Stimulated activated effector memory CD8-positive, alpha-beta T cell treated with anti-CD3 and anti-CD28 coated beads, Interleukin-12 subunit alpha, Interleukin-12 subunit beta, amount 100 ng/mL, for 72 hours (primary cell): Measurements from ENCODE around the gene TSHR.
"Not testable (repeated sequence)": the region's sequence is repeated elsewhere in the genome, so short reads cannot be mapped to it uniquely, and the experiment has no call there.

Source experiments
- ATAC-seq: fragments of 150-1000 bp; cut with Tn5 transposase; 2 replicates; pipeline ENCODE4 v1.10.0; 2021
- DNase-seq, 2 donors: peaks; one replicate each; pipeline ENCODE4 v3.0.0; 2021 to 2022; ENCODE audit warnings: low spot score in 2 of 2
- H3K27ac Mint-ChIP-seq: one replicate; pipeline ENCODE4 v1.8.0; 2022; ENCODE audit warnings: mild to moderate bottlenecking, mixed read lengths
- H3K36me3 Mint-ChIP-seq: one replicate; pipeline ENCODE4 v1.8.0; 2022; ENCODE audit warnings: mild to moderate bottlenecking, mixed read lengths
- H3K4me1 Mint-ChIP-seq: one replicate; pipeline ENCODE4 v1.8.0; 2022; ENCODE audit warnings: mixed read lengths
- H3K4me3 Mint-ChIP-seq: one replicate; pipeline ENCODE4 v1.8.0; 2022; ENCODE audit warnings: mild to moderate bottlenecking, mixed read lengths
- H3K9me3 Mint-ChIP-seq: one replicate; pipeline ENCODE4 v1.8.0; 2022; ENCODE audit warnings: mixed read lengths

Gene TSHR

DNA sequence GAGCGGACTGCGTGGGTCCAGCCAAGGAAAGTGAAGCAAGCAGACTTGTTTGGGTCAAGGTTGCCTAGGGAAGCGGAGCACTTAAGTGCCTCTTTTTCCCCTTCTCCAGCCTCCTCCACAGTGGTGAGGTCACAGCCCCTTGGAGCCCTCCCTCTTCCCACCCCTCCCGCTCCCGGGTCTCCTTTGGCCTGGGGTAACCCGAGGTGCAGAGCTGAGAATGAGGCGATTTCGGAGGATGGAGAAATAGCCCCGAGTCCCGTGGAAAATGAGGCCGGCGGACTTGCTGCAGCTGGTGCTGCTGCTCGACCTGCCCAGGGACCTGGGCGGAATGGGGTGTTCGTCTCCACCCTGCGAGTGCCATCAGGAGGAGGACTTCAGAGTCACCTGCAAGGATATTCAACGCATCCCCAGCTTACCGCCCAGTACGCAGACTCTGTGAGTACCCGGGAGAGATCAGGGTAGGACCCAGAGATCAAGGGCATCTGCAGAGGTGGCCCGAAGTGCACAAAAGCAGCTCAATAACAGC, at the start of gene TSHR:
Gene TSHR, plus strand, starts transcription at position 206 of the 526 bp plus-strand sequence. Its CDS starts 60 bp downstream, at position 266.
- Mint-ChIP-seq H3K4me1 (peaks cover 30% of the 10 kb centered on the region), H3K9me3 (no peaks in the 10 kb centered on the region), H3K27ac (peak within 1 kb of the TSS; percentile 89), H3K4me3 (peak within 1 kb of the TSS; percentile 90), H3K36me3 (peaks cover 6% of the 10 kb centered on the region)
- DNase-seq (peak in 1 of 2 donors; percentile 49), ATAC-seq (no peak)

DNA sequence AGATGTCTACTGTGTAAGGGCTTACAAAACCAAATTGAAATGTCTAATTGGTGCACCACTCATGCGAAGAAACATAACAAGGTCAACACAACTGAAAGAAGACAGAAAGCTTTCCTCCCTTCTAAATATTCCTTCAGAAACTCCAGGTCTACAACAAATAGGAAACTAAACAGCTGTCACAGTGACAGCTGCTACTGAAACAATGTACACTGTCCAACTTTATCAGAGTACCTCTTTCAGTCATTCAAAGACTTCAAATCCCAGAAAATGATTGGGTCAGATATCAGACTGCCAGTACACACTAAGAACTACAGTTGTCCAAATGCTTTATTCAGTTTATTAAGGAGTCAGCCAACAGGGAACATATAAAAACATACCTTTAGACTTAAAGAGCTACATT, 49.1 kb upstream of the TSHR start:
- H3K27ac Mint-ChIP-seq: no peak overlapping the region
- H3K4me3 Mint-ChIP-seq: no peak overlapping the region
- ATAC-seq (no peak), DNase-seq (no peak)
- H3K4me1 Mint-ChIP-seq: peaks cover 15% of the 10 kb centered on the region
- peaks cover 9% of the 10 kb centered on the region for H3K36me3 Mint-ChIP-seq
- H3K9me3 Mint-ChIP-seq: no peaks in the 10 kb centered on the region

DNA sequence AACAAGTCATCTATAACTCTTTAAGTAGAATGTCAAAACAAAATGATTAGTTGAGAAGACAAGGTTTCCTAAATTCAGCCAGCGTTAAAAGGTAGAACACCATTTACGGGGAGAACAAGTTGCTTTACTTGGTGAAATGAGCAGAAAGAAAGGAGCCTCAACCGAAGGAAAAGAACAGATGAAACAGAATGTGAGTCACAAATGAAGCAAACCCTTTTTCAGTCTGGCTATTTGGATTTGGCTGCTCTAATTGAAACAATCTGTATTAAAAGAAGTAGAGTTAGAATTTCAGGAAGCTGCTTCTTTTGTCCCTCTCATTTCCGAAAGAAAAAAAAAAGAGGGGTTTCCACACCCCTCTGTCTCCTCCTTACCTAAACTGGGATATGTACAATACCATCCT, 48.5 kb upstream of the TSHR start:
- peaks cover 9% of the 10 kb centered on the region for H3K4me1 Mint-ChIP-seq
- H3K4me3 Mint-ChIP-seq: no peak overlapping the region
- ATAC-seq (no peak), DNase-seq (no peak)
- no peaks in the 10 kb centered on the region for H3K9me3 Mint-ChIP-seq
- H3K36me3 Mint-ChIP-seq: peaks cover 9% of the 10 kb centered on the region
- no peak overlapping the region for H3K27ac Mint-ChIP-seq

DNA sequence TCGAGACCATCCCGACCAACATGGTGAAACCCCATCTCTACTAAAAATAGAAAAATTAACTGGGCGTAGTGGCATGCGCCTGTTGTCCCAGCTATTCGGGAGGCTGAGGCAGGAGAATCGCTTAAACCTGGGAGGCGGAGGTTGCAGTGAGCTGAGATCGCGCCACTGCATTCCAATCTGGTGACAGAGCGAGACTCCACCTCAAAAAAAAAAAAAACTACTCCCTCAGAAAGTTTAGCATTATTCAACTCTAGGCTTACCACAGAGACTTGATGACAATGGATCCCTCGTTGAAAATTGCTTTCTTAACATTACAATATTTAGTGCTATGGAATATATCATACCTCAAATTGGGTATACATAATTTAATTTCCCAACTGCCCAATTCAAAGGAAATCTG, 43.4 kb upstream of the TSHR start:
- H3K9me3 Mint-ChIP-seq, DNase-seq, H3K27ac Mint-ChIP-seq, H3K4me1 Mint-ChIP-seq, ATAC-seq, H3K4me3 Mint-ChIP-seq: not testable (repeated sequence)
- H3K36me3 Mint-ChIP-seq: peaks cover 25% of the 10 kb centered on the region

DNA sequence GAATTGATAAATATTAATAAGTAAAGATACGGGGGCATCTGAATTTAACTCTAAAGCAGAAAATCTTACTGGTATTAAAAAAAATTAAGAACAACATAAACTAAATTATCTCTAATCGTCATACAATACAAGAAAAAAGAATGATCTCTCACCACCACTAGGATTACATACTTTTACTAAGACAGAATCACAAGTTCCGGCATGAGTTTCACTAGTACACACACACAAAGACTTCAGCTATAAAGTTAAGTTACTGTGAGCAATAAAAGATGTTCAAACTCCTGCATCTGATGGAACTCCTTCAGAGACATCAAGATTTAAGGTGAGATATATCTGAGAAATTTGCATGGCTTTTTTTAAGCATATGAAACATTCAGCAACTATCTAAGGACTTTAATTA, 35.8 kb upstream of the TSHR start:
- no peak overlapping the region for H3K4me3 Mint-ChIP-seq
- ATAC-seq (no peak), DNase-seq (no peak)
- H3K9me3 Mint-ChIP-seq: no peaks in the 10 kb centered on the region
- H3K4me1 Mint-ChIP-seq: peaks cover 1% of the 10 kb centered on the region
- peaks cover 12% of the 10 kb centered on the region for H3K36me3 Mint-ChIP-seq
- no peak overlapping the region for H3K27ac Mint-ChIP-seq

- H3K4me1 Mint-ChIP-seq: peaks cover 21% of the 10 kb centered on the region
- H3K9me3 Mint-ChIP-seq: no peaks in the 10 kb centered on the region
- H3K36me3 Mint-ChIP-seq: no peaks in the 10 kb centered on the region
- no peak for DNase-seq
- H3K27ac Mint-ChIP-seq: no peak overlapping the region
- no peak for ATAC-seq
- H3K4me3 Mint-ChIP-seq: no peak overlapping the region
Measured at GRCh38 chr14:80923368-80923767, 32.1 kb upstream of the TSHR start.

- DNase-seq (no peak), ATAC-seq (no peak)
- H3K27ac Mint-ChIP-seq: no peak overlapping the region
- peaks cover 22% of the 10 kb centered on the region for H3K4me1 Mint-ChIP-seq
- H3K36me3 Mint-ChIP-seq: no peaks in the 10 kb centered on the region
- no peaks in the 10 kb centered on the region for H3K9me3 Mint-ChIP-seq
- H3K4me3 Mint-ChIP-seq: no peak overlapping the region
Measured at GRCh38 chr14:80924365-80925103, 30.9 kb upstream of the TSHR start.

DNA sequence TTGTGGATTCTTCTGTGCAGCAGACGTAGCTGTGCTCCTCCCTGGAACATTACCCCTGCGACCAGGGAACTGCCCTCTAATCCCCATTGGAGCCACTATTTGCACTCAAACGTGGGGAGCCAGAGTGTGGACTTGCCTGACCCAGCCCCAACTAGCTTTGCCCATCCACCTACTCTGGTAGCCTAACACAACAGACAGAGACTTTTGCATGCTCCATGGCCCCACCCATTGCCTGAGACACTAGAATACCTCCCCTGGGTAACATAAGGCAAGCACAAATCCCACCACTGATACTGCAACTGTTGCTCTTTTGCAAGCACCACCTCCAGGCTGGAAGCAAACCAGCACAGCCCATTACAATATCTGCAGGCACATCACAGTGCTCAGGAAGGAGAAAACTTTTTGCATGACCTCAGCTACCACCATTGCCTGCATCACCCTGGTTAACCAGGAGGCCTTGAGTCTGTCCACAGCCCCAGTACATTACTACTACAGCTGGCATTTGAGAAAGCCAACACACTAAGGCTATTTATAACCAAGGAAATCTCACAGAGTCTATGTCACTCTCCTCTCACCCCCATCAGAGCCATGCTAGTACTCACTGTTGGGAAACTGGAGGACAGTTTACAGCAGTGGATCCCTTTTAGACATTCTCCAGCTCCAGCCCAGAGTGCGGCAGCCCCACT, 28.9 kb upstream of the TSHR start:
- peaks cover 43% of the 10 kb centered on the region for H3K4me1 Mint-ChIP-seq
- DNase-seq (no peak), ATAC-seq (no peak)
- no peaks in the 10 kb centered on the region for H3K36me3 Mint-ChIP-seq
- no peak overlapping the region for H3K27ac Mint-ChIP-seq
- H3K4me3 Mint-ChIP-seq: no peak overlapping the region
- no peaks in the 10 kb centered on the region for H3K9me3 Mint-ChIP-seq

DNA sequence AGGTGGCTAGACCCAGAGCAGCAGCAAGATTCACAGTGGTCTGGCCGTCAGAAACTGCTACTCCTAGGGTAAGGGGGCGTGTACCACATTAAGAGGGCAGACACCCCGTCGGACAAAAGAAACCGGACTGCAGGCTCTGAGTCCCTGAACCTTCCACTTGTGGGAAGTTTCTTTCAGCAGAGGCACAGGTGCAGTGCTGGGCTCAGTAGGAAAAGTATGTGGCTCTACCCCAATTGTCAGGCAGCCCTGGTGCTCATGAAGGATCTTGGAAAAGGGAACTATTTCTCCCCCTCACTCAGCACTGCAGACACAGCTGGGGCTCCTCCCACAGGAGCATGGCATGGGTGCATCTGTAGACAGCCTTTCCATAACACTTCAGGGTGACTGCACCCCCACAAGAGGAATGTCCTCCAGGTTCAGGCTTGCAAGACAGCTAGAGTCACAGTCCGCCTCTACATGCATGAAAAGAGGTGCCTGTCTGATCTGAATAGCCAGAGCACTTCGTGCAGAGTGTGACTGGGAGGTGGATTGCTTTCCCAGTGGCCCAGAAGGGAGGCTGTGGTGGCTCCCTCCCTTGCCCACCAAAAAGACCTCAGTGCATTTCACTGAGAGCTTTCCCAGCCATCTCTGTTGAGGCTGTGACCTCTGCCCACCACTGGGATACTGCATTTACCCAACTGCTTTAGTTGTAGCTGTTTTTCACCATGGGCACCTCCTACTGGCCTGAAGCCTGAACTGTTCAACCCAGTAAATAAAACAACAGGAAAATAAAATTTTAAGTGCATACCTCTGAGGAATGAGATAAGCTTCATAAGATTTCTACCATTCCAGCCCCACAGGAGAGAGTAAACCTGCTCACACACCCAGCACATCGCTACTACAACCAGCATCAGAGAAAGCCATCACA, 28.1 kb upstream of the TSHR start:
- Mint-ChIP-seq H3K4me3 (no peak overlapping the region), H3K36me3 (no peaks in the 10 kb centered on the region), H3K9me3 (no peaks in the 10 kb centered on the region), H3K4me1 (peaks cover 48% of the 10 kb centered on the region), H3K27ac (no peak overlapping the region)
- ATAC-seq (no peak), DNase-seq (no peak)

GRCh38 chr14:80930095-80930494, 25.3 kb upstream of the TSHR start:
- peaks cover 57% of the 10 kb centered on the region for H3K4me1 Mint-ChIP-seq
- no peak for ATAC-seq
- DNase-seq: no peak
- no peaks in the 10 kb centered on the region for H3K36me3 Mint-ChIP-seq
- peak overlapping the region; percentile 53 for H3K27ac Mint-ChIP-seq
- H3K9me3 Mint-ChIP-seq: no peaks in the 10 kb centered on the region
- H3K4me3 Mint-ChIP-seq: peak overlapping the region; percentile 41

GRCh38 chr14:80930836-80931389, 24.5 kb upstream of the TSHR start:
- Mint-ChIP-seq H3K9me3 (no peaks in the 10 kb centered on the region), H3K27ac (peak overlapping the region; percentile 53), H3K4me1 (peaks cover 51% of the 10 kb centered on the region), H3K36me3 (peaks cover under 1% of the 10 kb centered on the region), H3K4me3 (peak overlapping the region; percentile 41)
- DNase-seq: peak; percentile 11 to 69
- ATAC-seq: peak; percentile 99

- ATAC-seq (no peak), DNase-seq (no peak)
- peaks cover 6% of the 10 kb centered on the region for H3K36me3 Mint-ChIP-seq
- H3K9me3 Mint-ChIP-seq: no peaks in the 10 kb centered on the region
- H3K4me1 Mint-ChIP-seq: peaks cover 48% of the 10 kb centered on the region
- no peak overlapping the region for H3K27ac Mint-ChIP-seq
- no peak overlapping the region for H3K4me3 Mint-ChIP-seq
Measured at GRCh38 chr14:80933282-80933681, 22.1 kb upstream of the TSHR start.

DNA sequence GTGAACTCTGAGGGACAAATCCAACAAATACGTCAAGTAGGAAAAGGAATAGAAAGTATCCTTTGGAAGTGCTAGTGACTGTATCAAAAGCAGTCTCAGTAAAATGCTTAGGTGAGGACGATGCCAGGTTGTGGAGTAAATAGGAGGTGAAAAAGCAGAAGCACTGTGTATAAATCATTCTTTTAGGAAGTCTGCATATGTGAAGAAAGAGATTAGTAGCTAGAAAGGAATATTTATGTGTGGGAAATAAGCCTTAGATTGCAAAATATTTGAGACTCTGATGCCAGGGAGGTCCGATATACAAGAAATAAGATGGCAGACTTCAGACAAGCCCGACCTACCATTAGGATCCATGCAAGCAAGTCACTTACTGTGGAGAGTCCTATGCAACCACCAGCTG, 21.7 kb upstream of the TSHR start:
- DNase-seq (no peak), ATAC-seq (no peak)
- H3K4me3 Mint-ChIP-seq: no peak overlapping the region
- H3K9me3 Mint-ChIP-seq: no peaks in the 10 kb centered on the region
- H3K4me1 Mint-ChIP-seq: peaks cover 48% of the 10 kb centered on the region
- H3K36me3 Mint-ChIP-seq: peaks cover 6% of the 10 kb centered on the region
- H3K27ac Mint-ChIP-seq: no peak overlapping the region

- Mint-ChIP-seq H3K27ac (no peak overlapping the region), H3K4me1 (peaks cover 27% of the 10 kb centered on the region), H3K9me3 (no peaks in the 10 kb centered on the region), H3K36me3 (peaks cover 6% of the 10 kb centered on the region), H3K4me3 (peak overlapping the region; percentile 80)
- DNase-seq (no peak), ATAC-seq (peak; percentile 70)
Measured at GRCh38 chr14:80940146-80940545, 15.3 kb upstream of the TSHR start.
